WTC11 (cell line): ENCODE data around the gene ADRB1. TPM values are rescaled to one million over a fixed set of nuclear protein-coding genes. Genes with fewer than 3 reads are reported as not detected.

Experiments
- ATAC-seq: fragments of 200-7000 bp; cut with Tn5 transposase; 2 replicates; pipeline ENCODE4 v1.10.0; 2021; ENCODE audit warnings: mild to moderate bottlenecking, moderate library complexity
- CTCF ChIA-PET: fragments of 300-600 bp; sonication (Branson Sonifier 250); formaldehyde crosslinking; loops from one replicate; lab custom pipeline; 2021; ENCODE audit warnings: antibody characterized with exemption; lab: Charles Lee
- POLR2A ChIA-PET: fragments of 350-600 bp; sonication (Branson Sonifier 250); formaldehyde crosslinking; loops from one replicate; lab custom pipeline; 2021; ENCODE audit warnings: antibody characterized with exemption; lab: Charles Lee
- DNase-seq: peaks from one replicate; pipeline ENCODE4 v3.0.0; 2021; ENCODE audit warnings: low spot score
- H3K27ac Mint-ChIP-seq: 2 replicates; pipeline ENCODE4 v1.8.0; 2021; ENCODE audit warnings: mixed read lengths
- H3K27me3 Mint-ChIP-seq: 2 replicates; pipeline ENCODE4 v1.8.0; 2021; ENCODE audit warnings: low read depth, mild to moderate bottlenecking, moderate library complexity, mixed read lengths
- H3K36me3 Mint-ChIP-seq: 2 replicates; pipeline ENCODE4 v1.8.0; 2021; ENCODE audit warnings: mixed read lengths
- H3K4me1 Mint-ChIP-seq: 2 replicates; pipeline ENCODE4 v1.8.0; 2022; ENCODE audit warnings: mixed read lengths
- H3K4me3 Mint-ChIP-seq: 2 replicates; pipeline ENCODE4 v1.8.0; 2021; ENCODE audit warnings: mild to moderate bottlenecking, moderate library complexity, mixed read lengths
- H3K9me3 Mint-ChIP-seq: 2 replicates; pipeline ENCODE4 v1.8.0; 2021; ENCODE audit warnings: mixed read lengths
- ATF1 ChIP-seq: sonication (generic); formaldehyde crosslinking; IDR thresholded peaks from 2 replicates; pipeline ENCODE4 v1.8.1; 2023; ENCODE audit warnings: mild to moderate bottlenecking, moderate library complexity, missing genetic modification reagents
- ATF2 ChIP-seq: sonication (generic); formaldehyde crosslinking; IDR thresholded peaks from 2 replicates; pipeline ENCODE4 v1.8.1; 2022; ENCODE audit warnings: low read depth, missing genetic modification reagents, borderline replicate concordance
- ERG ChIP-seq: fragments of 250-450 bp; sonication (Bioruptor Pico); IDR thresholded peaks from 2 replicates; pipeline ENCODE4 v1.8.0; 2021; ENCODE audit warnings: mild to moderate bottlenecking
- GABPB1 ChIP-seq: sonication (generic); formaldehyde crosslinking; IDR thresholded peaks from 2 replicates; pipeline ENCODE4 v1.8.1; 2023; ENCODE audit warnings: mild to moderate bottlenecking, missing genetic modification reagents
- JUN ChIP-seq: sonication (generic); formaldehyde crosslinking; IDR thresholded peaks from 2 replicates; pipeline ENCODE4 v1.8.0; 2023; ENCODE audit warnings: mild to moderate bottlenecking, missing genetic modification reagents
- MLX ChIP-seq: sonication (generic); formaldehyde crosslinking; IDR thresholded peaks from 2 replicates; pipeline ENCODE4 v1.8.1; 2023; ENCODE audit warnings: mild to moderate bottlenecking, missing genetic modification reagents, moderate library complexity
- NFYB ChIP-seq: sonication (generic); formaldehyde crosslinking; conservative IDR thresholded peaks from 2 replicates; pipeline ENCODE4 v1.8.0; 2022; ENCODE audit warnings: low read depth, missing genetic modification reagents
- PREB ChIP-seq: sonication (generic); formaldehyde crosslinking; IDR thresholded peaks from 2 replicates; pipeline ENCODE4 v1.8.1; 2022; ENCODE audit warnings: mild to moderate bottlenecking, missing genetic modification reagents, moderate library complexity, borderline replicate concordance
- TEAD1 ChIP-seq: sonication (generic); formaldehyde crosslinking; IDR thresholded peaks from 2 replicates; pipeline ENCODE4 v1.8.0; 2022; ENCODE audit warnings: mild to moderate bottlenecking, missing genetic modification reagents
- ZSCAN18 ChIP-seq: fragments of 250-450 bp; sonication (Bioruptor Pico); IDR thresholded peaks from 2 replicates; pipeline ENCODE4 v2.1.2; 2022; ENCODE audit warnings: mild to moderate bottlenecking, moderate library complexity
- total RNA-seq: library from RNA; stranded (reverse); gene quantifications from 3 replicates; pipeline ENCODE4 v1.2.3, GENCODE V29; 2021
- TF ChIP-seq, protein P1 (sequence below): fragments of 250-450 bp; sonication (Bioruptor Pico); IDR thresholded peaks from 2 replicates; pipeline ENCODE4 v1.9.0; 2021; ENCODE audit warnings: mild to moderate bottlenecking, borderline replicate concordance
- TF ChIP-seq, protein P2 (sequence below): fragments of 200-600 bp; IDR thresholded peaks from 2 replicates; pipeline ENCODE4 v1.8.0; 2022; ENCODE audit warnings: antibody characterized with exemption

The ADRB1 gene
- total RNA-seq, 1 experiment from 2014 or later = 0.35 TPM

DNA sequence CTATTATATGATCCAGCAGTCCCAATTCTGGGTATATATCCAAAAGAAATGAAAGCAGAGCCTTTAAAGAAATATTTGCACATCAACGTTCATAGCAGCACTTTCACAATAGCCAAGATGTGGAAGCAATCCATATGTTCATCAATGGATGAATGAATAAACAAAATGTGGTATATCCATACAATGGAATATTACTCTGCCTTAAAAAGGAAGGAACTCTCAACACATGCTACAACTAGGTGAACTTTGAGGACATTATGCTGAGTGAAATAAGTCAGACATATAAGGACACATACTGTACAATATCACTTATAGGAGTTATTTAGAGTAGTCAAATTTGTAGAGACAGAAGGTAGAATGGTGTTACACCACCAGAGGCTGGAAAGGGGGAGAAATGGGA, 28.0 kb upstream of the ADRB1 start (continued):
- TF ChIP-seq ERG (CRISPR knock-in tag) (no peak), JUN (CRISPR knock-in tag) (no peak), TEAD1 (CRISPR knock-in tag) (no peak), PREB (CRISPR knock-in tag) (no peak)

DNA sequence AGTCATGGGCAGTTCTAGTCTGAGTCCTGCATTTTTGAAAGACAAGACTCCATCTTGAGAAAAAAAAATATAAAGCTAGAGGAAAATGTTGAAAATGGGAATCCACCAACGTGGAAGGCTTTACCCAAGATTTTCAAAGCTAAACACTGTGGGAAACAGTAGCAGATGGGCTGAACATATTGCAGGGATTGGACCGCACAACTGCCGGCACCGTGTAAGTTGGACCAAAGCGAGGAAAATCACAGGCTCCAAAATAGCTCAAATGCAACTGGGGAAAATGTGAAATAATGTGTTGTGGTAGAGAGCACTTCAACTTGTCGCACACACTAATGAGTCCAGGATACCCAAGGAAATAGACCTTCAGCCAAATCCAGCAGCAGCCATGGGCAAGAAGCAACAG, 26.4 kb upstream of the ADRB1 start:
- H3K27ac Mint-ChIP-seq = no peak overlapping the region
- POLR2A ChIA-PET = no interaction called here
- no peak for TF ChIP-seq ATF1 (CRISPR knock-in tag)
- TF ChIP-seq, protein P1, sequence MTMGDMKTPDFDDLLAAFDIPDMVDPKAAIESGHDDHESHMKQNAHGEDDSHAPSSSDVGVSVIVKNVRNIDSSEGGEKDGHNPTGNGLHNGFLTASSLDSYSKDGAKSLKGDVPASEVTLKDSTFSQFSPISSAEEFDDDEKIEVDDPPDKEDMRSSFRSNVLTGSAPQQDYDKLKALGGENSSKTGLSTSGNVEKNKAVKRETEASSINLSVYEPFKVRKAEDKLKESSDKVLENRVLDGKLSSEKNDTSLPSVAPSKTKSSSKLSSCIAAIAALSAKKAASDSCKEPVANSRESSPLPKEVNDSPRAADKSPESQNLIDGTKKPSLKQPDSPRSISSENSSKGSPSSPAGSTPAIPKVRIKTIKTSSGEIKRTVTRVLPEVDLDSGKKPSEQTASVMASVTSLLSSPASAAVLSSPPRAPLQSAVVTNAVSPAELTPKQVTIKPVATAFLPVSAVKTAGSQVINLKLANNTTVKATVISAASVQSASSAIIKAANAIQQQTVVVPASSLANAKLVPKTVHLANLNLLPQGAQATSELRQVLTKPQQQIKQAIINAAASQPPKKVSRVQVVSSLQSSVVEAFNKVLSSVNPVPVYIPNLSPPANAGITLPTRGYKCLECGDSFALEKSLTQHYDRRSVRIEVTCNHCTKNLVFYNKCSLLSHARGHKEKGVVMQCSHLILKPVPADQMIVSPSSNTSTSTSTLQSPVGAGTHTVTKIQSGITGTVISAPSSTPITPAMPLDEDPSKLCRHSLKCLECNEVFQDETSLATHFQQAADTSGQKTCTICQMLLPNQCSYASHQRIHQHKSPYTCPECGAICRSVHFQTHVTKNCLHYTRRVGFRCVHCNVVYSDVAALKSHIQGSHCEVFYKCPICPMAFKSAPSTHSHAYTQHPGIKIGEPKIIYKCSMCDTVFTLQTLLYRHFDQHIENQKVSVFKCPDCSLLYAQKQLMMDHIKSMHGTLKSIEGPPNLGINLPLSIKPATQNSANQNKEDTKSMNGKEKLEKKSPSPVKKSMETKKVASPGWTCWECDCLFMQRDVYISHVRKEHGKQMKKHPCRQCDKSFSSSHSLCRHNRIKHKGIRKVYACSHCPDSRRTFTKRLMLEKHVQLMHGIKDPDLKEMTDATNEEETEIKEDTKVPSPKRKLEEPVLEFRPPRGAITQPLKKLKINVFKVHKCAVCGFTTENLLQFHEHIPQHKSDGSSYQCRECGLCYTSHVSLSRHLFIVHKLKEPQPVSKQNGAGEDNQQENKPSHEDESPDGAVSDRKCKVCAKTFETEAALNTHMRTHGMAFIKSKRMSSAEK (CRISPR knock-in tag) = no peak
- TF ChIP-seq GABPB1 (CRISPR knock-in tag) = no peak
- TF ChIP-seq ATF2 = no peak
- TF ChIP-seq ZSCAN18 (CRISPR knock-in tag) = no peak
- TF ChIP-seq, protein P2, sequence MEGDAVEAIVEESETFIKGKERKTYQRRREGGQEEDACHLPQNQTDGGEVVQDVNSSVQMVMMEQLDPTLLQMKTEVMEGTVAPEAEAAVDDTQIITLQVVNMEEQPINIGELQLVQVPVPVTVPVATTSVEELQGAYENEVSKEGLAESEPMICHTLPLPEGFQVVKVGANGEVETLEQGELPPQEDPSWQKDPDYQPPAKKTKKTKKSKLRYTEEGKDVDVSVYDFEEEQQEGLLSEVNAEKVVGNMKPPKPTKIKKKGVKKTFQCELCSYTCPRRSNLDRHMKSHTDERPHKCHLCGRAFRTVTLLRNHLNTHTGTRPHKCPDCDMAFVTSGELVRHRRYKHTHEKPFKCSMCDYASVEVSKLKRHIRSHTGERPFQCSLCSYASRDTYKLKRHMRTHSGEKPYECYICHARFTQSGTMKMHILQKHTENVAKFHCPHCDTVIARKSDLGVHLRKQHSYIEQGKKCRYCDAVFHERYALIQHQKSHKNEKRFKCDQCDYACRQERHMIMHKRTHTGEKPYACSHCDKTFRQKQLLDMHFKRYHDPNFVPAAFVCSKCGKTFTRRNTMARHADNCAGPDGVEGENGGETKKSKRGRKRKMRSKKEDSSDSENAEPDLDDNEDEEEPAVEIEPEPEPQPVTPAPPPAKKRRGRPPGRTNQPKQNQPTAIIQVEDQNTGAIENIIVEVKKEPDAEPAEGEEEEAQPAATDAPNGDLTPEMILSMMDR = no peak
- no peak for TF ChIP-seq MLX
- no peak for TF ChIP-seq NFYB (CRISPR knock-in tag)
- TF ChIP-seq, all 79 proteins: peak for 0
- peaks cover 8% of the 10 kb centered on the region for H3K36me3 Mint-ChIP-seq
- no peaks in the 10 kb centered on the region; the same call in 1 of the 2 replicates for H3K27me3 Mint-ChIP-seq
- H3K4me3 Mint-ChIP-seq = no peak overlapping the region
- CTCF ChIA-PET = interaction anchor here (1.0 kb wide), 1 partner anchor 15 kb away, joined by 3 read pairs; no protein-coding TSS in a partner anchor
- DNase-seq (no peak), ATAC-seq (no peak)
- peaks cover 18% of the 10 kb centered on the region for H3K9me3 Mint-ChIP-seq
- no peaks in the 10 kb centered on the region for H3K4me1 Mint-ChIP-seq
